ENCODE results near the gene MCF2L2.

DNA sequence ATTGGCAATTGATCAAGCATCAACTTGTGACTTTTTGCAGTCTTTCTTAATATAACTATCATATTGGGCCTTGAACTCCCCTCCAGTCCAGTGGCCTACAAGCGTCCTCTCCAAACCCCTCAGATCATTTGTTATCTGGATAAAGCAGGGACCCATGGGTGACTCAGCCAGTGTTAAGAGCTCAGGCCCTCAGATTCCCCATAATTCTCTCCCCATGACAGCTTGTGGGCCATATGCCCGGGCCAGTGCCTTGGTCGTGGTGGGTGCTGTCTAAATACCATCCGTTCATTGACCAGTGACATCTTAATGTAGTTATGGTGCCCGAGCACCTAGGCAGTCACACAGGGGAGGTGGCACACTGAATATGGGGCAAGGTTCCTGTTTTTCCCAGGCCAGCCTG is 18.1 kb downstream of the MCF2L2 start:
- no peak for TF ChIP-seq POLR2A (IDR thresholded peaks at IDR 0.05)
- TF ChIP-seq, protein P1, sequence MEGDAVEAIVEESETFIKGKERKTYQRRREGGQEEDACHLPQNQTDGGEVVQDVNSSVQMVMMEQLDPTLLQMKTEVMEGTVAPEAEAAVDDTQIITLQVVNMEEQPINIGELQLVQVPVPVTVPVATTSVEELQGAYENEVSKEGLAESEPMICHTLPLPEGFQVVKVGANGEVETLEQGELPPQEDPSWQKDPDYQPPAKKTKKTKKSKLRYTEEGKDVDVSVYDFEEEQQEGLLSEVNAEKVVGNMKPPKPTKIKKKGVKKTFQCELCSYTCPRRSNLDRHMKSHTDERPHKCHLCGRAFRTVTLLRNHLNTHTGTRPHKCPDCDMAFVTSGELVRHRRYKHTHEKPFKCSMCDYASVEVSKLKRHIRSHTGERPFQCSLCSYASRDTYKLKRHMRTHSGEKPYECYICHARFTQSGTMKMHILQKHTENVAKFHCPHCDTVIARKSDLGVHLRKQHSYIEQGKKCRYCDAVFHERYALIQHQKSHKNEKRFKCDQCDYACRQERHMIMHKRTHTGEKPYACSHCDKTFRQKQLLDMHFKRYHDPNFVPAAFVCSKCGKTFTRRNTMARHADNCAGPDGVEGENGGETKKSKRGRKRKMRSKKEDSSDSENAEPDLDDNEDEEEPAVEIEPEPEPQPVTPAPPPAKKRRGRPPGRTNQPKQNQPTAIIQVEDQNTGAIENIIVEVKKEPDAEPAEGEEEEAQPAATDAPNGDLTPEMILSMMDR (IDR thresholded peaks at IDR 0.05): no peak

Data from uterus (tissue), 2 donors.